Muscle of back (tissue), 11 donors: ENCODE measurements around the gene TTC7B. TPM values are rescaled to one million over a fixed set of nuclear protein-coding genes. Genes with fewer than 3 reads are reported as not detected.
A peak's percentile ranks its signal among the peaks of the same experiment; 100 is the strongest.

Experiments
- DNase-seq, 3 donors: peaks; one replicate each; pipeline versions ENCODE4 v3.0.0 to v3.0.0-alpha.2; 2013
- polyA plus RNA-seq, 10 donors: library from polyadenylated mRNA; unstranded; fragments of 120-200 nt; gene quantifications; one replicate each; pipeline ENCODE4 v1.2.1, GENCODE V29; 2013; ENCODE audit not compliant: insufficient read length in 10 of 10

Gene TTC7B
- polyA plus RNA-seq, 10 donors, result 29.4 to 44.0 (median 38.3) TPM

- peak in 1 of 3 donors; percentile 53 for DNase-seq
These were observed 191.4 kb downstream of the TTC7B start for GRCh38 chr14:90624732-90625400.

DNA sequence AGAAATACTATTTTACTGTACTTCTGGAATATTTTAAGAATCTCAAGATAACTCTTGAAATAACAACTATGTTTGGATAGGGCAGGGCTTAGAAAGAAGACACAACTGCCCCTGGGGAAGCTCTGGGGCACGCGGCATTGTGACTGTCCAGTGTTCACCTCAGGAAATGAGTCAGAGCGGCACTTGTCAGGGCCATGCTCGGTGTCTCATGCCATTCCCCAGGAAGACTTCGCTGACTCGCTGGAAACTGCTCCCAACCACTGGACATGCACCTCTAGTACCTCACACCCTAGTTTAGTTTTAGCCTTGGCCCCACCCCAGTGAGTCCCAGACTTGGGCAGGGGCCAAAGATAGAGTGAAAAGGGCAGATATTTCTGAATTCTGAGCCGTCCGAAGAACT lies 192.0 kb downstream of the TTC7B start:
- no peak for DNase-seq

GRCh38 chr14:90621201-90621600 lies 195.0 kb downstream of the TTC7B start:
- no peak for DNase-seq

DNA sequence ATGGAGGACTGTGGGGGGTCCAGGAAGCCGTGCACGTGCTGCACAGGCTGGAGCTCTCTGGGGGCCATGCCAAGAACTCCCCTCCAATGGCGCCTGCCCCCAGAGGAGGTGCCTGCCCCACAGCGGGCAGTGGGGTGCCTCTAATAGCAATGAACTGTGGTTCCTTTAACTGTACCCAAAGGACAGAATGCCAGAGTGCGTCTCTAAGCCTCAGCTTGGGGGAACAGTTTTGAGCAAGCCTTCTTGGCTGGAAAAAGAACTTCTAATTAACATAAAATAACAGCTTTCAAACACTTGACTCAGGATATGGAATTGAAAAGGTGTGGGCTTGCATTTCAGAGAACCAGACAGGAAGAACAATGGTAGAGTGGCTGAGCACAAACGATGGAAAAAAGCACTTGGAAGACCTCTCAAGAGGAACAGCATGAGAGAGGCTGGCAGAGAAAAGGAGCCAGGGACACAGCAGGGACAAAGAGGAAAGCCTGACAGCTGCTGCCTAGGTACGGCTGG lies 195.6 kb downstream of the TTC7B start:
- DNase-seq, result no peak

- no peak for DNase-seq
These were observed 196.3 kb downstream of the TTC7B start for GRCh38 chr14:90619911-90620310.

- no peak for DNase-seq
These were observed 198.3 kb downstream of the TTC7B start for GRCh38 chr14:90617961-90618360.

- no peak for DNase-seq
These were observed 199.3 kb downstream of the TTC7B start for GRCh38 chr14:90616881-90617280.

DNA sequence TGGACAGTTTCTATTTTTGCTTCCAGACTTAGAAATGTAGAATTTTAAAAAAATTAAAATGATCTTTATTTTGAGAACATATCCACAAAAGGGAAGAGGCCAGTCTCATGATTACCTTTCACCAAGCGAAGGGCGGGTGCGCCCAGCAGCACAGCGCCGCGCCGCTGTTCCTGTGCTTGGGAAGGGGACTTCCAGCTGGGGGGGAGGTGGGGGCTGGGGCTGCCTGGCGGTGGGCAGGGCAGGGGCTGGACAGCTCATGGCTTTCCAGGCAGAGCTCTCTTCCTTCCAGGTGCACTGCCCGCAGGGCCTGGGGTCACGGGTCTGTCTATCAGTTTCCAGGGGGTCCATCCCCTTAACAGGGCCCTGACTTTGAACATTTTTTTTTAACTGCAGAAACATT lies 199.9 kb downstream of the TTC7B start:
- no peak for DNase-seq

DNA sequence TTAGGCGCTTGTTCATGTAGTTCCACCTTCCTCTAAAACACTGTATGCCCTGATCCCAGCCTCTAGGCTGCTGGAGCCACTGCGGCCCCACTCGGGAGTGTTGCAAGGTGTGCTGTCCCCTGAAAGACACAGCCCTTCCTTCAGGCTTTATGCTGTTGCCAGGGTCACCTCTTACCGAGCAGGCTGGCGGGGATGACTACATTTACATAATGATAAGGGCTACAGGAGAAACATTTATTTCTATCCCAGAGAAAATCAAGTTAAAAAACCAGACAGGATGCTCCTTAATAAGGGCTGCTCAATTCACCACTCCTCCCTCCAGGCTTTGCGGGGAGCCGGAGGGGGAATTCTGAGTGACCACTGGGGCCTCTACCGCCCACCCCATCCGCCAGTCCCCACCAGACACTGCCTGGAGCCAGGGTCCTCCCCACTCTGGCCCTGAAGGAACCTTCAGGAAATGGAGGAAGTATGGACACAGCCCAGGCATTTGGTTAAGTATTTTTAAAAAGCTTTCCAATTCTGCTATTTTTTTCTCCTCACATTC lies 200.6 kb downstream of the TTC7B start:
- peak in 1 of 3 donors; percentile 81 for DNase-seq

DNA sequence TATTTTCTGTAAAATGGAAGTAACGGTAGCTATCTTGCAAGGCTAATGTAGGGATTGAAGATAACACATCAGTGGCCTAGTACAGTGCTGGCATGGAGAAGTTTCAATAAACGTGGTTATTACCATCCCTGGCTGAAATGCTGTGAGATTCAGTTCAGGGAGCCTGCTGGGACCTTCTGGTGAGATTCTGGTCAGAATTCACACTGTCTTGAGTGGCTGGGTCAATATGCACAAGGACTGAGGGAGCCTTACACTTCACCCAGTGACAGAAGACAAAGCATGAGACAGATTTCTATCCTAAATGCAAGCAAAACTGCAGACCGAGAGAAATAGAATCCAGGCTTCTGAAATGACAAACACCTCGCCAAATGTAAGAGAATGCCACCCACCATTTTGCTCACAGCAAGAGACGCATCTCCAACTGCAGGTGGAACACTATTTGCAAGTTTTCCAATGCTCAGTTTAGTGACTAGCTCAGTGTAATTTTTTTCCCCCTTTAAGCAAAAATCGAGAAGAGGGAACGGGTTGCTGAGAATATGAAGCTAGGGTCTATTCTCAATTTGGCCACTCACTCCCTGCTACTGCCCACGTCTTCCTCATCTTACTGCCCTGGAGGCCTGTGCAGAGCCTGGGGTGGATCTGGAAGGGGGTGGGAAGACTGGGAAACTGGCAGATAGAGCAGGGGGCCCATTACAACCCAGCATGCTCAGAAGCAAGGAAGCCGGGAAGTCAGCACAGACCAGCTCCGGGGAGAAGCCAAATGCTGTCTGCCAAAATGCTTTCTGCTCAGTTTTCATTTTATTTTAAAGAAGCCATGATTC lies 201.3 kb downstream of the TTC7B start:
- no peak for DNase-seq

DNA sequence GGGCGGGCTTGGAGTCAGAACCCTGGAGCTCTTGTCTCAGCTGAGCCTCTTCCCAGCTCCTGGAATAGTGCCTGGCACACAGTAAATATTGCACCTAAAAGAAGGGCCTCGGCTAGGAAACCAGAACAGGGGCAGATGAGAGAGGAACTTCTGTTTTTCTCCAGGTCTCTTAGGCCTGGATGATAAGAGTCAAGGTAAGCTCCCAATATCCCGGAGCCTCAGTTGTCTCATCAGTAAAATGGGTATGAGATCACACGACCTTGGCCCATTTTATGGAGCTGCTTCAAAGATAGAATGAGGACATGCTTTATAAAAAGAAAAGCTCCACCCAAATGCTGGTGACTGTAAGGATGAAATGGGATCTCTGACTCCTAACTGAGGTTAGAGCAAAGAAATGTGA lies 202.2 kb downstream of the TTC7B start:
- DNase-seq, result no peak

DNA sequence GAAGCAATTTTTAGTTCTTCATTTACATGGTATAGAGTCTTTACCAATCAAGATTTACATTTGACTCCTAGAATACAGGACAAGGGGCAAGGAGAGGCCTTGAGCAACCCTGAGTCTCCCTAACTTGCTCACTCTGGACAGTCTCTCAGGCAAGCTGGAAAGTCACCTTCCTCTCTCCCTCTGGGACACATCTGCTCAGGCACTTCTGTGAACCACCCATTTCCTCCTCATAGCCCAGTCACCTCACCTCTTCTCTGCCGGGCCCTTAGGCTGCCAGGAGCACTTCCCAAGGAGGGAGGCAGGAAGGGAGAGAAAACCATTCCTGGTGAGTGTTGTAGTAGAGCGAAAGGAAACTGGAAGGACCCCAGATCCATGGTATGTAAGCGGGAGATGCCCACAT lies 202.8 kb downstream of the TTC7B start:
- no peak for DNase-seq

DNA sequence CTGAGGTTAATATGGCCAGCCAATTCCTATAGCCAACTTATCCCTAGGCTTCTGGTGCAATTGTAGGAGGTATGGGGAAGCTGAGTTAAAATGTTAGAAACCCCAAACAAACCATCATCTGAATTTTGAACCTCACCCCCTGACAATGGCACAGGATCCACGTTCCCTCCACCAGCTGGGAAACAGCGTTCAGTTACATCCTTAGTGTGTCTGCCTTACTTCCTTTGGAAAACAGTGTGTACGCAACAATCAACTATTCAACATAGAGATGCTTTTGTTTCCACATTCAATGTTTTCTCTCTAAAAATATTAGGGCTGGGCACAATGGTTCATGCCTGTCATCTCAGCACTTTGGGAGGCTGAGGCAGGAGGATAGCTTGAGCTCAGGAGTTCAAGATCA lies 203.4 kb downstream of the TTC7B start:
- DNase-seq, result no peak

- peak; percentile 58 to 87 (median 69) for DNase-seq
These were observed 204.3 kb downstream of the TTC7B start for GRCh38 chr14:90611936-90612335.

DNA sequence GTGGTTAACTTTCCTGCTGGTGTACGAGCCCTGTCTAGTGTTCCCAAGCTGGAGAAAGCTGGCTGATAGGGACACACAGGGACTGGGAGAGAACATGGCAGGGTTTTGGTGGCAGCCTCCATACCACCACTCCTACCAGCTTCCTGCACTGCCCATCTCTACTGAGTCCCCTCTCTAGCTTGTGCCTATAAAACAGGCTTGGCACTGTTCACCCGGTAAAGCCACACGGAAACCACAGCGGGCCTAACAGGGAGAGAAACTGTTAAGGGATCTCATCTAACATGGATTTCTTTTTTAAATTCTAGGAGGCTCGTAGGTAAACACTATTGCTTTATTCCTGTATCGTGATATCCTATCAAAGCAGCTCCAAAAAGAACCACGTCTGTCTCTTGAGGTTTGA lies 204.7 kb downstream of the TTC7B start:
- DNase-seq, result no peak

DNA sequence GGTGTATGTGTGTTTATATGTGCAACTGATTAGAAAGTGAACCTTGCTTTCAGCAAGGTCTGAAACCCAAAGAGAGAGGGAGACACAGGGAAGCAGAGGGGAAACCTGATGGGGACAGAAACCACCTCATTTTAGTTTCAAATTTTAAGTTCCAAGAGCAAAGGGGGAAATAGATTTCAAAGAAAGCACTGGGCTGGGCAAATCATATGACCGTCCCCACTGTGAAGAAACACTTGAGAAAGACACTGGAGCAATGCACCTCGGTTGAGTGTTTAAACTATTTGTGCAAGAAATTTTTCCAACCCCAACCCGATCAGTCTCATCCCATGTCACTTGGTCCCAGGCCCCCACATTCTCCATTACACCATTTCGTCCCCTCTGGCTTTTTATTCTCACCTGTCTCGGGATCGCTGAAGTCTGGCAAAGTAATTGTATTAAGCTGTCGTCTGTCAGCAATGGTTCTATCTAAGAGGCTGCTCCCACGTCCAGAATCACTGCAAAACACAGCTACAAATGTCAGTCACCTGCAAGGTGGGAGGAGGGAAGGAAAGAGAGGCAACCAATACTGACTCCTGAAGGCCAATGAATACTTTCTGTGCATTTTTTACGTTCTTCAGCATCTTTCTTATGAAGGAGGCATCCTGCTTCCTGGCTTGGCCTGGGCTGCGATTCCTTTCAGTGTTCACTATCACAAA lies 205.7 kb downstream of the TTC7B start:
- no peak for DNase-seq

DNA sequence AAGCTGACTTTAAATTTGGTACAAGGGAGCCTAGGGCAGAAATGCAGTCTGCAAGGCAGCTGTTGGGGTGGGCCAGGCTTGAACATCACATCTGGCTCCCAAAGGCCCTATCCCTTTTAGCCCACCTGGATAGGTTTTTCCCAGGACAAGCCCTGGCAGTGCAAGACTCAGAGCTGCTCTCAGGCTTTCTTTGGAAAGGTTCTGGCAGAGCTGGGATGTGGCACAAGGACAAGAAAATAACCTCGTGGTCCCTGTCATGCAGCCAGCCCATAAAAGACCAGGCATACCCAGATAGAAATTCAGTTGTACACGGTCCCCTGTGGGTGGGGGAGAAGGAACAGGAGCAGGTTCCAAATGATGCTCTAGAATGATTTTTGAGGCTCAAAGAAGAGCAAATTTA lies 206.9 kb downstream of the TTC7B start:
- no peak for DNase-seq

GRCh38 chr14:90608929-90609341 lies 207.3 kb downstream of the TTC7B start:
- DNase-seq, result peak in 1 of 3 donors; percentile 73

DNA sequence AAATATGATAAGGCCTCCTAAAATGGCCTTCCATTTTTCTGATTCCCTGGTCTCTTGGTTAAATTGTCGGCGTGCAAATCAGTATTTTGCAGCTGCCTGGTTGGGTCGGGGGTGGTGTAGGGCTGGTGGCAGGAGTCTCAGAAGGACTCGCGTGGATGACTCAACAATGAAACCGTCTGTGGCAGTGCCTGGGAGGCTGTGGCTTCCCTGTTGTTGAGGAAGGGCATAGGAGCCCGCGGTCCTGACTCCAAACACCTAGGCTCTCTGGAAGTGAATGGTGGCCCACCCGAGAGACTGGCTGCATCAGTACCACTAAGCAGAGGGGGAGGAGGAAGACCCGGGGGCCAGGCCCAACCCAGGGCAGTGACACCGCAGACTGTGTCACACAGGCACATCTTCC lies 207.9 kb downstream of the TTC7B start:
- no peak for DNase-seq

- no peak for DNase-seq
These were observed 209.1 kb downstream of the TTC7B start for GRCh38 chr14:90607141-90607540.

DNA sequence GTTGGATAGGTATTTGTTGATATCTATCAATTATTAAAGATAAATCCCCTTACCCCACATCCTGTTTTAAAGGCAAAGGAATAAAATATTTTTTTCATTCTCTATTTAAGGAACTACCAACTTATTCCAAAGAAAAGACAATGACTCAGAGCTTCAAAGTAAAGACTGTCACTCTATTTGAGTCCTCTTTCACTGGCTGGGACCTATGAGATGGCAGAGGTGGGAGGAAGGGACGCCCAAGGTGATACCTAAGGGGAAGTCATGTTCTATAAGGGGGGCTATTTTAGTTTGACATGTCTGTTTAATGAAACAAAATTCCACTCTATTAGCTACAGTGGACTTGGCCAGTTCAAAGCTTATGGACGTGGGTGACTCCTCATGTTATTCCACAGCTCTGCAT lies 209.8 kb downstream of the TTC7B start:
- no peak for DNase-seq

DNA sequence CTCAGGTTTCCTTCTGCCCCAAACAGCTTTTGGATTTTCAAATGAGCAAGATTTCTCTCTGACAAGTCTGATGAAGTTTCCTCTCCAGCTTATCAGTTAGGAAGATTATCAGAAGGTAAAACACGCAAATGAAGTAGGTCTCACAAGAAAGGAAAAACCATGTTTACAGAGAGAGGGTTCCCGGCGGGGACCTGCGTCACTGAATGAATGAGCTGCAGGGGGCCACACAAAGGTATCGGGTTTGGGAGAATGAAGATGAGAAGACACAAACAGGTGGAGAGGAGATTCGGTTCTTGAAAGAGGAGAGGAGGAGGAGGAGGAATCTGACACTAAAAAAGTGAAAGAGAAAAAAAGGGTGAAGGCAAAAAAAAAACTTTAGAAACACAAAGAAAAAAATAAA lies 210.8 kb downstream of the TTC7B start:
- no peak for DNase-seq
